Stimulated activated CD4-positive, alpha-beta T cell treated with anti-CD3 and anti-CD28 coated beads, Interleukin-4, amount 100 ng/mL, for 24 hours (primary cell): ENCODE data around the gene TREML1.

Experiments used
- DNase-seq: peaks from one replicate; pipeline ENCODE4 v3.0.0-alpha.2; 2020

TREML1 gene

GRCh38 chr6:41177287-41177686 lies 23.1 kb upstream of the TREML1 start:
- no peak for DNase-seq

DNA sequence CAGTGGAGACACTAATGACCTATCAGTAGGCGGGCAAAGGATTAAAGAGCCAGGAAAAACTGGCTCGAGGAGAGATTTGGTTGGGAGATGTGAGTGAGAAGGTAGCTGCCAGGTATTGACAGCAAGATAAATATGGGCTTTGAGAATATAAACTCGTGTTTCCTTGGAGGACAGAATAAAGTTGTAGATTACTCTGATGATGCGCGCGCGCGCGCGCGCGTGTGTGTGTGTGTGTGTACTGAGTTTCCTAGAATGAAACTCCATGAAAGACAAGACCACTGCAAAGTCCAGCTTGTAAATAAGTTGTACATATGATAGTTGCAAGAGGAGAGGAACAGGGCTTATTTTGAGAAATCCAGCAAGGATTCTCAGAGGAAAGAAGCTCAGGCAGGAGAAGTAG lies 22.0 kb upstream of the TREML1 start:
- no peak for DNase-seq

- no peak for DNase-seq
Observed at GRCh38 chr6:41175084-41175483, 20.9 kb upstream of the TREML1 start.

- DNase-seq = no peak
Observed at GRCh38 chr6:41174610-41175009, 20.5 kb upstream of the TREML1 start.

DNA sequence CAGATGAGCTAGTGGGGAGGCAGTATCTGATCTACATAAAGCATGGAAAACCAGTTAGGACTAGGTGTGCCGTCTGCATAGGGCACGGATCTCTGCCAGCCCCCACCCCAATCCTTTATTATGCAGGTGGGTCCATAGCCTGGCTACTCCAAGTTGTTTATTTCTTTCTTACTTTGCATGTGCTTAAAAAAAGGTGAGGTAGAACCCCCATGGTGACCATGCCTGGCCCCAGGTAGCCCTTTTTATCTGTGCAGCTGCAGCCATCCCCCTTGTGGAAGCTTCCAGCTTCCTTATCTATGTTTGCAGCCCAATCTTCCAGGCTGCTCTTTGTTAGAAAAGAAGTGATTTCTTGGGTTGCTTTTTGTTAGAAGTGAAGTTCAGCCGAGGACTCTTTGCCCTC lies 17.8 kb upstream of the TREML1 start:
- no peak for DNase-seq

- no peak for DNase-seq
Observed at GRCh38 chr6:41170547-41171160, 16.5 kb upstream of the TREML1 start.

GRCh38 chr6:41167173-41167963 lies 13.2 kb upstream of the TREML1 start:
- no peak for DNase-seq

DNA sequence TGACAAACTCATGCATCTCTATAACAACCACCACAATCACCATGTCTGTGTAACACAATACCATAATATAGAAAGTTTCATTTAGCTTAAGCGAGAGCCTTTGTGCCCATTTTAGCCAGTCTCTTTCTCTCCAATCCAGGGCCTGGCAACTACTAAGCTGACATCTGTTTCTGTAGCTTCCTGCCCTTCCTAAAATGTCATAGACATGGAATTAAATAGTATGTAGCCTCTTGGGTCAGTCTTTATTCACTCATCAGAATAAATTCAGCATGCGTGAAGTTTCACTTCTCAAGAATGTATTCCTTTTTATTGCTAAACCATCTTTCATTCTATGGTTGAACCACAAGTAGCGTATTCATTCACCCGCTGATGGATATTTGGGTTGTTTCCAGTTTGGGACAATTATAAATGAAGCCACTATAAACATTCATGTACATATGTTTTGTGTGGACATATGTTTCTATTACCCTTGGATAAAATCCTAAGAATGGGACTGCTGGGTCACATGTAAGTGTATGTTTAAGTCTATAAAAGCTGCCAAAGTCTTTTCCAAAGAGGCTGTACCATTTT lies 10.5 kb upstream of the TREML1 start:
- DNase-seq = no peak

DNA sequence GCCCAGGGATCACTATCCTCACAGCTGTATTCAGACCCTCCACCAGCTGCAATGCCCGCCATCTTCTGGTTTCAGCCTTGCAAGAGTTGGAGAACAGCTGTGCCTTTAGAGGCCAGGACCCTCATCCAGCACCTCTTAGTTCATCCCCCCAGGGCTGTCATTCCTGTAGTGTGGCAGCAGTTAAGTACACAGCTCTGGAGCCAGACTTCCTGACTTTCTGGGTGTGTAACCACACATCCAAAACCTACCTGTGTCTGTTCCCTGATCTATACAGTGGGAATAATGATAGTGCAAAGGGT lies 9.2 kb upstream of the TREML1 start:
- no peak for DNase-seq

GRCh38 chr6:41162687-41163418 lies 8.7 kb upstream of the TREML1 start, which contains the start of gene TREM2:
TSS of gene TREM2 (minus strand) at chr6:41163116. CDS start at chr6:41163082, 34 bp downstream.
- DNase-seq = no peak

DNA sequence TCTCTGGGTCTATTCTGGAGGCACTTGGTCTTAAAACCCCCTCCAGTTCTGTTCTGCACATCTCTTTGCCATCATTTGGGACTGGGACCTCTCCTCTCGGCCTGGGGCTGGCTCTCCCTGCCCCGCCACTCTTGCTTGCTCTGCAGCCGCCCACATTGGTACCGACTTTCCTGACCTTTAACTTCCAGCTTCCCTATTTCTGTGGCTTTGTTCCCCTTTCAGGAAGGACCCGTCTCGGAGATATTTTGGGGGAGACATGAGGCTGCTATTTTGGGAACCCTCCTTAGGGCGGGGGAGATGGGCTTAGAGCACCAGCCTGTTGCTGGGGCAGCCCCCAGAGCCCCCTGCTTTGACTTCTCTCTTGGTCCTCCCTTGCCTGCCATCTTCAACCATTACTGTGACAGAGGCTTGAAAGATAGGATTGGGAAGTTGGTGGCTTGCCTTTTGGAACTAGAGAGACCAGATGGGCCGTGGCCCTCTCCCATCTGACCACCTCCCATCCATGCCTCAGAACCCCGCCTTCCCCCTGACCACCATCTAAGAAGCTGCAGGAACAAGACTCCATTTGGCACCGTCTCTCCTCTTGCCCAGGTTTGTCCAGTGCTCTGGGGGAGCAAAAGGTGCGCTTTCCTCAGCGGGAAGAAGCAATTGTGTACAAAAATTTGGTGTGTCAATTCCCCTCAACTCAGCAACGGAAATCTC lies 7.9 kb upstream of the TREML1 start:
- no peak for DNase-seq

DNA sequence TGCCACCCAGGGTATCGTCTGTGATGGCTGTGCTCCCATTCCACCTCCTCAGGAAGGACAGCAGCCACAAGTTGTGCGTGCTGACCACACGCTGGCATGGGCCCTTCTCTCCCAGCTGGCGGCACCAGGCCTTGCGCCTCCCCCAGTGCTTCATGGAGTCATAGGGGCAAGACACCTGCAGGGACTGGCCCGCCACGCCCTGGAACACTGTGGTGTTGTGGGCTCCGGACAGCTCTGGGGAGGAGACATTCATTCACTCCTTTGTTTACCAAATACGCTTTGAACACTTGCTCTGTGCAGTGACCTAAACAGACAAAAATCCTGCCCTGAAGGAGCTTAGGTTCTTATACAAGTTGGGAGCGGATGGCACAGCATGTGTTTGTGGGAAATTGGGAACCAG lies 7.2 kb upstream of the TREML1 start:
- DNase-seq = no peak

- no peak for DNase-seq
Observed at GRCh38 chr6:41160933-41161332, 6.8 kb upstream of the TREML1 start.

GRCh38 chr6:41159415-41160082 lies 5.4 kb upstream of the TREML1 start:
- DNase-seq = no peak

DNA sequence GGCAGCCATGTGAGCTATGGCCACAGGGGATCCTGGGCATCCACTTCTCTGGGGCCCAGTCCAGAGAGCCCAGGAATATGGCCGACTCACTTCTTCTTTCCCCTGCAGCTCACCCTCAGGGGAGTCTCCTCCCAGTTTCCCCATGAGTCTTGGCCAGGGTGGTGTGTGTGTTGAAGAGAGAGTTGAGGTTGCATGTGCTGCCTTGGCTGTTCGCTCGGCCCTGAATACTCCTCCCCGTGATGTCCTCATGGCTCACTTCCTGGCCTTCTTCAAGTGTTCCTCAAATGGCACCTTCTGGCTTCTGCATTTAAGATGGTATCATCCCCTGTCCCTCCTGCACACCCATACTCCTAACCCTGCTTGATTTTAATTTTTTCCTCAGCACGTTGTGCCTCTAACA lies 3.2 kb upstream of the TREML1 start:
- DNase-seq = no peak

DNA sequence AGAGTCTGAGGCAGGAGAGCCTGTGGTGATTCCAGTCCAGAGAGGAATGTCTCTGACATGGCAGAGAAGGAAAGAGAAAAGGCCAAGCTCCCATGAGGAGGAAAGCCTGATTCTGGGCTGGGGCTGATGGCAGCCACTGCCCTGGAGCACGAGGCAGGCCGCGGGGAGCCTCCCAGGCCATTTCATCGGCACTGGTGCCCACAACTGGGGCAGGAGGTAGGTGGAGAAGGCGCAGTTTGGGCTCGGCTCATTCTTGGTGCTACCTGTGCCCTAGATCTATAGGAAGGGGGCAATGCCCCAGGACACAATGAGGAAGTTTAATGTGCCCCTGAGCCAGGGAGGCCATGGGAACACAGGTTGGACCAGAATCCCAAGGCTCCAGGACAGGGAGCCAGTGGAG lies 2.6 kb upstream of the TREML1 start:
- no peak for DNase-seq

DNA sequence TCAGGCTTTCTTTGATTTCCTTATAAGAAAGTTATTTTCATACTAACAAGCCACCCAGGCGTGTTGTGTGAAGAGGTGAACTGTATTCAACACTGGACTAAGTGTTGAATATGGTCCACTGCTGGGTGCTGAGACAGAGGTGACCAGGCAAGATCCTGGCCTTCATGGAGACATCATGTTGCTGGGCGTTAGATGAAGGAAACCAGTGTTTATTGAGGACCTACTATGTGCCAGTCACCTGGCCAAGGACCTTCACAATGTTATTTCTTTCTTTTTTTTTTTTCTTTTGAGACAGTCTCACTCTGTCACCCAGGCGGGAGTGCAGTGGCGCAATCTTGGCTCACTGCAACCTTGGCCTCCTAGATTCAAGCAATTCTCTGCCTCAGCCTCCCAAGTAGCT lies 1.9 kb upstream of the TREML1 start:
- no peak for DNase-seq

DNA sequence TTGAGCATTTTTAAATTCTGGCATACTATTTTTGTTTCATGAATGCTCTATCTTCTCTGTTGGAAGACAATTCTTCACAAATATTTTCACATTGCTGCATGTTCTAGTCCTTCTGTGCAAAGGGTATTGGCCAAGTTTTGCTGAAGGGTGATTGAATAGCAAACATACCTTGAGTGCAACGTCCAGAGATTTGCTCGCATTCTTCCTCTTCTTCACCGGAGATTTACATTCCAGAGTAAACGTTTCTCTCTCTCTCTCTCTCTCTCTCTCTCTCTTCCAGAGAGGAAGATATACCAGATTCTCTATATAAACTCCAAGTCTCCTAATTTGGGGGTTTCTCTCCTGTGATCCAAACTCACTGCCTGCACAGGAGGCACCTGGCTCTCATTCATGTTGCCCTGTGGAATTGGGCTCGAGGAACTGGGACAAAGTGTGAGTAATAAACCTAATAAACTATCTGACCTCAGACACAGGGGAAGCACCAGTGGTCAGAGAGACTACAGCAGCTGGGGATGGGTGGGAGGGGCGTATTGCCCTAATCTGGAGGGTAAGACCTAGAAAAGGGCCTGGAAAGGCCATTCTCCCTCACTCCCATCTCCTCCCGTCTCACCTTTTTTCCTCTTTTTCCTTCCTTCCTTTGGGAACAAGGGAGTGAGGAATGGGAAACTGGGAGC lies 1.1 kb upstream of the TREML1 start:
- no peak for DNase-seq

DNA sequence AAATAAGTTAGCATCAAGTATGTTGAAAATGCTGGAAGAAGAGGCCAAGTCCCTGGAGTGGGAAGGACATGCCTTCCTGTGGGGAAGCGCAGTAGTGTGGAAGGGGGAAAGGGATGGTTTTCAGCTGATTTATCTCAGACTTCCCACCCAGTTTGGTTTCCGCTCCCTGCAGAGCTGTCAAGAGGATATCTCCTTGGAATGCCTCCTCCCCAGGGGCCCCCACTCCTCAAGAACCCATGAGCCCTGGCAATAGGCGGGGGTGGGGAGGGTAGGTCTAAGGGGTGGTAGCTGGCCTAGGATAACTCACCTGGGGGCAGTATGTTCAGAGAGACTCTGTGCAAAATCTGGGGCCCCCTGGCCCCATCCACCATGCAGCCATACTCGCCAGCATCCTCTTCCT lies 696 bp downstream of the TREML1 start:
- no peak for DNase-seq

GRCh38 chr6:41150671-41151070 lies 3.5 kb downstream of the TREML1 start:
- no peak for DNase-seq

DNA sequence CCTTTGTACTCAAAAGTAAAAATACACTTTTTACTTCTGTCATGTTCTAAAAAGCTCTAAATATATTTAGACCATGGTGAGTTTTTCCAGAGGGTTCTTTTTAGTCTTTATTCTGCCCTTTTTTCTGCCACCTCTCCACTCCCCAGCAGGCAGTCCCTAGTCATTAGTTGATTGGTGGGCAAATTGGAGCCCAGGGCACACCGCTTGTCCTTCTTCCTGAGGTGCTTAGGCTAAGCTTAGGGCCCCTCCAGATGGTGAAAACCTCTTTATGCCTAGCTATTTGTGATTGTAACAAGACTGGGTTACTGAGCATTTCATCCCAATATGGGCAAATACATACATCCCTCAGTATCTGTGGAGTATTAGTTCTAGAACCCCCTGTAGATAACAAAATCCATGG lies 6.2 kb downstream of the TREML1 start:
- no peak for DNase-seq

GRCh38 chr6:41136911-41137310 lies 17.2 kb downstream of the TREML1 start:
- DNase-seq = no peak
